Epithelial cell of prostate (primary cell): ENCODE results near the gene COL6A3.

Source experiments
- DNase-seq: peaks from one replicate; pipeline ENCODE4 v3.0.0-alpha.2; 2011; ENCODE audit warnings: low read depth, low spot score
- H3K27ac ChIP-seq: fragments of 450-650 bp; 2 replicates; pipeline ENCODE4 v1.5.1; 2017; ENCODE audit warnings: mild to moderate bottlenecking

COL6A3 gene

GRCh38 chr2:237352279-237352845 lies 61.6 kb downstream of the COL6A3 start:
- DNase-seq = no peak
- no peak overlapping the region for H3K27ac ChIP-seq

DNA sequence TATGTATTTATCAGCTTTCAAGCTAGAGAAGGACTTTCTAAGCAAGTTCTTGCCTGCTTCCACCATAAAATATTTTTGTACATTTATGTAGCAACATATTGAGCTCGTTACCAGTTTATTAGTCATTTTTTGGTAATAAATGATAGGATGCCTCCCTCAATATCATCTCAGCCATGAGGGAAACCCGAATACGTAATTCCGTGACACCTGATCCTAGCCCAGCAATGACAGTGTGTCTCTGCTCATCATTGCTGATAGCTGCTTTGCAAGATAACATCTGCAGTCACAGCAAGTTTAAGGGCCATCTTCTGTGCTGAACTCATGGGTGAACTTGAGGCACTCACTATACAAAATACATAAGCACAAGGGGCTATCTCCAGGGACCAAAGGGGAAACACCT lies 62.2 kb downstream of the COL6A3 start:
- DNase-seq = no peak
- no peak overlapping the region for H3K27ac ChIP-seq

GRCh38 chr2:237351046-237351445 lies 62.9 kb downstream of the COL6A3 start:
- H3K27ac ChIP-seq = no peak overlapping the region
- no peak for DNase-seq

GRCh38 chr2:237350597-237350996 lies 63.4 kb downstream of the COL6A3 start:
- H3K27ac ChIP-seq = no peak overlapping the region
- DNase-seq = no peak

- DNase-seq = no peak
- no peak overlapping the region for H3K27ac ChIP-seq
Measured at GRCh38 chr2:237350070-237350469, 63.9 kb downstream of the COL6A3 start.

DNA sequence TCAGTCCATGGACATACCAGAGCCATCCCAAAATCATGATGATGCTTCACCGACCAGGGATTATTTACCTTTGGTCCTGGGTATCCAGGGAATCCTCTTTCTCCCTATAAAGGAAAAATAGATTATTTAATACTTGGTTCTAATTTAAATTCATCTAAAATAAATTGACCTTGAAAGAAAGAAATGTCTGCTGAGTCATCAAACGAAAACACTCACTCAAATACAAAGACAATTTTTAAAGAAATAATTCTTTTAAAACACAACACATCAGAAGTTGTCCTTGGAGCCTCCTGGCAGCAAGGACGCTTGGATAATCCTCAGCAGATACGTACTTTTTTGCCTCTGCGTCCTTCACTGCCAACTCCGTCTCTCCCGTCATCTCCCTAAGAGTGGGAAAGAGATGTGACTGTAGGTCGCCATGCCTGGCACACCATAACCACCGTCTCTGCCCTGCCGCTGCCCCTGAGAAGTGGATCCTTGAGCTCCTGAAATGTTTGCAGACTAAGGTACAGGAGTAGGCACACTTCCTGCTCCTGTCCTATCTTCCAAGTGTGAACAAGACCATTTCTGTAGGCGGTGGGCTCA lies 65.6 kb downstream of the COL6A3 start:
- H3K27ac ChIP-seq = no peak overlapping the region
- no peak for DNase-seq

DNA sequence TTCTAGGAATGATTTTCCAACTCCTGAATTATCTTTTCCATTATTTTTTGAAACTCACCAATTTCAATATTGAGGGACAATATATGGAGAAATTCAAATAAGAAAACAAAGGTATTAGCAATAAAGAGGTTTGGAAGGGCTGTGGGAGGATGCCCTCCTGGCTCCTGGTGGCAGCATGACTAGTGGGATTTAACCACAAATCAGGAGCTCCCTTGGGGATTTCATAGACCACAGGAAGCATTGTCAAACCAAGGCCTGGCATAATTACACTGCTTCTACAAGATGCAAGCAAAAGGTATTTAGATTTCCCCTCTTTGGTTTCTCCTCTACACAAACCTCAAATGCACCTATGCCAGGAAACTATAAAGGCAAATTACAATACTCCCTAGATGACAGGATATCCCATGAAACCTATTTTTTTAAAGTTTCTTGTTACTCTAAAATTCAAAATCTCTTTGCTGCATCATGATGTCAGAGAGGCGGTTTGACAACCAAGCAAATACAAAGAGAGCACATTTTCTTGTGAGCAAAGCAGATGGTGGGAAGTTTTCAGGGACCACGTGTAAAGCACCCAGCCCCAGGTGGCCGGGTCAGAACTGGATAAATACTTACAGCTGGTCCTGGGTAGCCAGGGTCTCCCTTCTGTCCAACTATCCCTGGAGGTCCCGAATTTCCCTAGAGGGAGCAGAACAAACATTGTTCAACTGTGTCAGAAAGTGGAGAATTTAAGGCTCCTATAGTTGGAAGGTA lies 67.9 kb downstream of the COL6A3 start:
- no peak for DNase-seq
- H3K27ac ChIP-seq = no peak overlapping the region

GRCh38 chr2:237345411-237345810 lies 68.6 kb downstream of the COL6A3 start:
- no peak for DNase-seq
- no peak overlapping the region for H3K27ac ChIP-seq

- DNase-seq = no peak
- H3K27ac ChIP-seq = no peak overlapping the region
Measured at GRCh38 chr2:237344942-237345341, 69.0 kb downstream of the COL6A3 start.

- no peak overlapping the region for H3K27ac ChIP-seq
Measured at GRCh38 chr2:237343993-237344392, 70.0 kb downstream of the COL6A3 start.

GRCh38 chr2:237341872-237342271 lies 72.1 kb downstream of the COL6A3 start:
- no peak for DNase-seq
- H3K27ac ChIP-seq = no peak overlapping the region

More at GRCh38 chr2:237343993-237344392, 70.0 kb downstream of the COL6A3 start:
- no peak for DNase-seq

DNA sequence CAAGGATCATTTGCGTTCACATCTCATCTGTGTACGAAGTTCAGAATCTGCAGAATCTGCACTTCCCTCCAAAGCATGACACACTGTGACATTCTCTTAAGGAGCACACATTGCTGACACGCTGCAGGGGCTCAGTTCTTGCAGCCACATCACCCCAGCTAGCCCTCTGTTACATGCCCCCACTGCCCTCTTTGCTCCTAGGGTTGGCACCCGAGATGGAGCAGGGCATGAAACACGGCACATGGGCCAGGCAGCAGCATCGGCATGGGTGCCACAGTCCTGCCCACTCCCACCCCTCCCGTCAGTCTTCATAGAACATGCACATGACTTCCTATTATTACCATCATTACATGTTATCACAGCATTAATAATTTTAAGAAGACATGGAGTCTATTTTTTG lies 76.4 kb downstream of the COL6A3 start:
- DNase-seq = no peak
- H3K27ac ChIP-seq = no peak overlapping the region

DNA sequence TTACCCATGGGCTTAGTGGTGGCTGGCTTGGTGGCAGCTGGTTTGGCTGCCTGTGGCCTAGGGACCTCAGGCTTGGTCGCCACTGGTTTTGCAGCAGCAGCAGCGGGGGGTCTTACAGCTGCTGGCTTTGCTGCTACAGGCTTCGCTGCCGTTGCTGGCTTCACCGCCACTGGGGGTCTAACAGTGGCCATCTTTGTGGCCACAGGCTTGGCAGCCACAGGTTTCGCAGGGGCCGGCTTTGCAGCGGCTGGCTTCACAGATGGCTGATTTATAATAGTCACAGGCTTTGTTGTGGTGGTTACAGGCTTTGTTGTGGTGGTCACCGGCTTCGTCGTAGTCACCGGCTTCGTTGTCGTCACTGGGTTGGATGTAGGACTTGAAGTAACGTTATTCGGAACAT lies 77.8 kb downstream of the COL6A3 start:
- no peak for DNase-seq
- H3K27ac ChIP-seq = no peak overlapping the region

DNA sequence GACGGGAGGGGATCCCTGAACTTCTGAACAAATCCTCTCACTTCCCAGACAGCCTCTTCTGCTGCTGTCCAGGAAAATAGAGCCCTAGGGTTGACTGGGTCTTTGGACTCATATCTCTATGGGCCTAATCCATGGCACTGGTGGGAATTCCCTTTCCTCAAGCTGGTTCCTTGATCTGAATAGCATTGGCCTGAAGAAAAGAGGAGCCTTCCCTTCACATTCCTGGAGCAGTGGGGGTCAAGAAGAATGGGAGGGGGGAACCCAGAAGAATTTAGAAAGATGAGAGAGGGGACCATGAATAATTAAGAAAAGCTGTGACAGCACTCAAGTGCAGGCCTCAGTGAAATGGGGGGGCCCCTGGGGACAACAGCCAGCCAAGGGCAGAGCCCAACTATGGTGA lies 80.2 kb downstream of the COL6A3 start:
- DNase-seq = no peak
- H3K27ac ChIP-seq = no peak overlapping the region

GRCh38 chr2:237330541-237330940 lies 83.4 kb downstream of the COL6A3 start:
- no peak overlapping the region for H3K27ac ChIP-seq

DNA sequence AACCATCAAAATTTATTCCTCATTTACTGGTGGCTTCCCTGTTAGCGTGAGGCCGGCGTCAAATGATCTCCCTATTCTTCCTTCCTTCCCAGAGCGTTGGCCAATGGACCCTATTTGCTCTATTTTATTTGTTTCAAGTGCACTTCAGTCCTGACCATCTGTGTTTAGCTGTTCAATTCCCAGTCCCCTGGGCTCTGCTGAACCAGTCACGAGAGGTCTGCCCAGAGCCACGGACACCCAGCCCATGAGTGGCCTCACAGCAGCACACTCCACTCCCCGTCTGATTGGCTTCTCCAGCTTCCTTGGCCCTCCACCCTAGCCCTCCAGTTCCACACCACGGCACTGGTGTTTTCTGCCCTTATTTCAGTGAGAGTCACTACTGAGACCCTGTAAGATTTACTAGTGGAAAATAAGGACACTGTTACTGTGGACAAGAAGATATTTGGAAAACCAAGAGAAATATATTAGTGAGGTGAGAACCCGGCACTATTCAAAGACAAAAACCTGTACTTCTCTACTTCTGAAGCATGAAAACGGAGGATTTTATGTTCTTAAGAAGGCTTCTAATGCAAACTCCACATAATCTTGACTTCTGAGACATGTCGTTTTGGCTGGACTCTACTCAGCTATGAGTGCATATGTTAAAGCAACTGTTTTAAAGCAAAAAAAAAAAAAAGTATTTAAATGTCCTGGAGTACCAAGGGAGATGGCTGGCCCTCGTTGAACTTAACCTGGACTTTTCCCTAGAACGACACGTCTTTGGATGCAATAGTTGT lies 86.6 kb downstream of the COL6A3 start:
- DNase-seq = no peak
- H3K27ac ChIP-seq = no peak overlapping the region

More at GRCh38 chr2:237330541-237330940, 83.4 kb downstream of the COL6A3 start:
- DNase-seq = no peak

- DNase-seq = no peak
- no peak overlapping the region for H3K27ac ChIP-seq
Measured at GRCh38 chr2:237326266-237327171, 87.4 kb downstream of the COL6A3 start.

- no peak for DNase-seq
- H3K27ac ChIP-seq = no peak overlapping the region
Measured at GRCh38 chr2:237324837-237325236, 89.1 kb downstream of the COL6A3 start.

DNA sequence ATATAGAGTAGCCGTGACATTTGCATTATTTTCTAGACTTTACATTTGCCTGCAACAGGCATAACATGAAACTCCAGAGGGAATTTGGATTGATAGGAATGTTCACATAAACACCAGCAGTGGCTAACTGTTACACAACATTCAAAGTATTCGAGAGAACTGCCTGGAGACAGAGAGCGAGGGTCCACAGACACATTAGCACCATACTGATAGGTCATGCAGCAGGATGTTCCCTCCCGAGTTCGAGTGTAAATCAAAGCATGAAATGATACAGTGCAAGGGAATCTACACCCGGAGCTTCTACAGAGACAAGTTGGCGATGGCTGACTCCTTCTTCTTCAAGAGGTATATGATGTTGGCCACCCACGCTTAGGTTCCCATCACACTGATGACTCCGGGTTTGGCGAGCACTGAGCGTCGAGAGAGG lies 89.5 kb downstream of the COL6A3 start:
- no peak overlapping the region for H3K27ac ChIP-seq
- DNase-seq = no peak

DNA sequence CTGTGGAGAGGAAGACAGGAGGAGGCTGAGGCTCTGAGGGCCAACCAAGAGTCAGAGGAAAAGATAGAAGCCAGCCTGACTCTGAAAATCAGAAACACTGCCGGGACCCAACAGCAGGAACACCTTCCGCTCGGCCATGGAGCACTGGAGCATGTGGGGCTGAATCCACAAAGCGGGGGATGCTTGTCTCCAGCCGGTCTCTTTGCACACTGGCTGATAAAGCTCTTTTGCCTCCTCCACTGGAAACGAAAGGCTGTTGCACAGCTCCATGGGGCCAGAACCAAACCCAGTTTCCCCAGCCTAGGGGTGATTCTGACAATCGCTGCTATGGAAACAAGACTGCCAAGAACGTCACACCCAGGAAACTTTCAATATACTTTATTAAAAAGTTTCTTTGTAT lies 90.3 kb downstream of the COL6A3 start:
- DNase-seq = no peak
- no peak overlapping the region for H3K27ac ChIP-seq
